Choroid plexus epithelial cell (primary cell): ENCODE measurements around the gene SLC22A23.
A peak's percentile ranks its signal among the peaks of the same experiment; 100 is the strongest.

Source experiments
- DNase-seq: peaks from one replicate; pipeline ENCODE4 v3.0.0-alpha.2; 2010; ENCODE audit warnings: low read depth
- H3K4me3 ChIP-seq: 2 replicates; pipeline ENCODE4 v1.5.1; 2011; ENCODE audit warnings: low read depth, mild to moderate bottlenecking, control low read depth, low read length, moderate library complexity
- CTCF ChIP-seq: conservative IDR thresholded peaks from 2 replicates; pipeline ENCODE4 v1.5.1; 2011; ENCODE audit warnings: low read depth, mild to moderate bottlenecking, control low read depth, inconsistent platforms, low read length, moderate library complexity

SLC22A23 gene

DNA sequence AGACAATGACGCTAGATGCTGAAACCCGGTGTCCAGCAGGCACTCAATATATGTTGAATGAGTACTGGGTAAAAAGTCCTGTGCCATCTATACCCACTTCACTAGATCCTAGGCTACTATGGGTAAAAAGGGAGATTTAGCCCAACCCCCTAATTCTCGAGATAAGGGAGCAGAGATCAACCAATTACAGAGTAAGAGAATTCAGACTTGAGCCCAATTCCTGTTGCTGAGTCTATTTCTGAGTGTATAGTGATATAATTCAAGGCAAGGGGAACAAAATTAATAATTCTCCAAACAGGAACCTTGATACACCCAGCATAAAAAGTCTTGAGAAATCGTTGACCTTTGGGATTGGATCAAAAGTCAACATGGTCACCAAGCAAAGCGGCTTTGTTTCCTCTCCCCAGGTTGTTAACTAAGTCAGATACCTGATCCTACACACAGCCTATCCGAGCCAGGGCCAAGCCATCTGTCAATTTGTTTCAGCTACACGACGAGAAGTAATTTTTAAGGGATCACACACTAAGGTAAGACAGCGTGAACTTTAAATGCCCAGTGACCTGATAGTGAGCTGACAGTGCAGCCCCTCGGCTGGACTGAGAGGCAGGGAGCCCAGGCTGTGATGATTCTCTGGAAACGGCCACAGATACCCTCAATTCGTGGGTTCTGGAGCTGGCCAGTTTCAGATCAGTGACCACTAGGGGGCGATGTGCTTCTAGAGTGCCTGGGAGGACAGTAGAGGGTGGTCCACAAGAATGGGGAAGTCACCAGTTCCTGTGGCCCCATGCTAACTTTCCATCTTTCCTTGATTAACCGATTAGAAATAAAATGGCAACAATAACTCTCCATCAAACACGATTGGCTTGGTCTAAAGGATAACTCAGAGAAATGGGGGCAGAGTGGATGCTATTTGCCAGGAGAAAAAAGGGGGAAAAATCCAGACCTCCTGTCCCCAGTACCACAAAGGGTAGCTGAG lies 46.2 kb downstream of the SLC22A23 start:
- H3K4me3 ChIP-seq = no peak overlapping the region
- DNase-seq = peak; percentile 79
- TF ChIP-seq CTCF = peak; percentile 88

DNA sequence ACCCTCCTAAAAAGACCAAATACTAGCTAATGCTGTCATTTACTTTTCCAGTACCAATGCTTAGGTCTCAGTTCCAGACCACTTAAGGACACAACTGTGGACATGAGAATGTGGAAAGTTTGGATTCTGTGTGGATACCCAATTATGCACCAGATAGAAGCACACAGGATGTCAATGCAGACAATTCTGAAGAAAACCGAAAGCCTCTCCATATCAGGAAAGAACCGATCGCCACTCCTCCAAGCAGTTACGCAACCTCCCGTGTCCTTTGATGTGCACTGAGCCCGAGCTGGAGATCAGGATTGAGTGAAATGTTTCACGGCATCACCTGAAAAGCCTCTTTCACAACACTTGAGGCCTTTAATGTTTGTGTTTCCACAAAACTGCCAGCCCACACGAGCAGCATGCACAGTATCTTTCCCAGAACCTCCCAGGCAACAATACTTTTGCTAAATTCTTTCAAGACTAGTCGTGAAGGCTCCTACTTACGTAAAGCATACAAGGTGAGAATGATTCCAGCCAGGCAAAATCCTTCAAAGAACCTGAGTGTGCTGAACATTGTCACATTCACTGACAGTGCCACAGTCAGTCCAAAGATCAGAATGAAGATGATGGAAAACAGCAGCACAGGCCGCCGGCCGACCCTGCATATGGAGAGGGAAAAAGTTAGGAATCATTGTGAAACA lies 47.0 kb downstream of the SLC22A23 start:
- H3K4me3 ChIP-seq = no peak overlapping the region
- DNase-seq = peak; percentile 39
- no peak for TF ChIP-seq CTCF

GRCh38 chr6:3408665-3409064 lies 48.2 kb downstream of the SLC22A23 start:
- no peak for DNase-seq
- H3K4me3 ChIP-seq = no peak overlapping the region
- no peak for TF ChIP-seq CTCF

GRCh38 chr6:3407840-3408239 lies 49.0 kb downstream of the SLC22A23 start:
- no peak for DNase-seq
- no peak for TF ChIP-seq CTCF
- no peak overlapping the region for H3K4me3 ChIP-seq

DNA sequence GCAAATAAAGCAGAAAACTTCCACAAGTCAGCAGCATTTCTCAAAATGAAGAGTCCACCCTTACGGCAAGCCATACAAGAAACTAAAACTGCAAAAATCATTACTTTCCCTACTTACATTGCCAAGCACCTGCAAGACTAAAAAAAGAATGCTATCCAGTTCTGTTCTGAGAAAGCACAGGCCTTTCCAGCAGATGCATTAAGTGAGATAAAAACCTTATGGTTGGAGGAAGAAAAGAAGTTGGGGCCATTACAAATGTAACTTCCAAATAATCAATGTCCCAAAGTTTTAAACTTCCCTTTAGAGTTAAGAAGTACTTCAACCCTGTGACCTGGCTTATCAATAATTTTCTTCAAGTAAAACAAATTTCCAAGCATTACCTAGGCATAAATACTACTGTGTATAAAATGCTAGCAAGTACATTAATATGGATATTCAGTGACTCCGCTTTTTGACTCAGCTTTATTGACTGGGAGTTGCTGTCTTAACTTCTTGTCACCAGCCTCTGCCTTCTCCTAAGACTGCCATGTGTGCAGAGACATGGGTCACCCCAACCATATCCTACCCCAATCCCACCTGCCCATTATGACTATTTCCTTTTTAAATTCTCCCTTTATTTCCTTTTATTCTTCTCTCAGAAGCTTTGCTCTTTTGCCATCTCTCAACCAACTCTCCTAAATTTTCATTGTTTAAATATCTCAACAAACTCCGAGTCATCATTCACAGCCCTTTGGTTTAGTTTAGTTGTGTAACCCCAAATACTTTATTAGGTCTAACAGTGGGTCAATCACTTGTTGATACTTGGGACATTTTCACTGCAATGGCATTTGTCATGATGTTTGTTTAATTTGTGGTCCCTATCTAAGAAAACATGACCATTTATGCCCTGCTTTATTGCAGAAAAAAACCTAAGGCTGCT lies 49.7 kb downstream of the SLC22A23 start:
- DNase-seq = no peak
- no peak overlapping the region for H3K4me3 ChIP-seq
- no peak for TF ChIP-seq CTCF

DNA sequence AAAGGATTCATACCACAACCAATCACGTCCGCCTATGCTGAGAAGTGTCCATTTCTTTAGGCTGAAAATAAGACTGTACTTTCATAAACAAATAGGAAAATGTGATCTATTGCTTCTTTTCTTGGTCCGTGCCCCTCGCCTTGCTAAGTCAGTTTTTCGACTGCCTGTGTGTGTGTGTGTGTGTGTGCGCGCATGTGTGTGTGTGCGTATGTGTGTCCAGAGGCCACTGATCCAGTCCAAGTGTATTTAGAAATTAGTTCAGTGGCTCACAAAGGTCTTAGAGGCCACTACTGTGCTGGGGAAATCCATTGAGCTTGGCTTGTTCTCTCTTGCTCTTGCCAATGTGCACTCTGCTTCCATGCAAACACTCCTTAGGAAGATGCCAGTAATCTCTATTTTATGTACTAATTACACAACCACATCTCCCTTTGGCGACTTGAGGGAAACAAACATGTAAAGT lies 50.5 kb downstream of the SLC22A23 start:
- TF ChIP-seq CTCF = no peak
- DNase-seq = no peak
- H3K4me3 ChIP-seq = no peak overlapping the region
